K562 (cell line): Measurements from ENCODE around the gene POC1B. TPM values are rescaled to one million over a fixed set of nuclear protein-coding genes. Genes with fewer than 3 reads are reported as not detected.
A peak's percentile ranks its signal among the peaks of the same experiment; 100 is the strongest.

Experiments used
- ARID1B ChIP-seq: fragments of 450-650 bp; IDR thresholded peaks from 2 replicates; pipeline ENCODE4 v1.6.1; 2016; ENCODE audit warnings: antibody characterized with exemption, mild to moderate bottlenecking, inconsistent platforms
- GTF2A2 ChIP-seq: IDR thresholded peaks from 2 replicates; pipeline ENCODE4 v1.6.1; 2016; ENCODE audit warnings: mild to moderate bottlenecking, missing genetic modification characterization, missing compliant biosample characterization
- HSF4 ChIP-seq: fragments of 250-450 bp; sonication (Bioruptor Pico); IDR thresholded peaks from 2 replicates; pipeline ENCODE4 v2.1.2; 2022; ENCODE audit warnings: mild to moderate bottlenecking, moderate library complexity, borderline replicate concordance
- KAT2B ChIP-seq: IDR thresholded peaks from one replicate; pipeline ENCODE4 v1.6.1; 2012; ENCODE audit warnings: low read depth, mild to moderate bottlenecking, control low read depth, inconsistent platforms, low read length, moderate library complexity
- L3MBTL2 ChIP-seq: fragments of 450-650 bp; IDR thresholded peaks from 2 replicates; pipeline ENCODE4 v1.6.1; 2016; ENCODE audit warnings: mild to moderate bottlenecking, moderate library complexity
- MBD1 ChIP-seq: fragments of 250-450 bp; sonication (Bioruptor Pico); IDR thresholded peaks from 2 replicates; pipeline ENCODE4 v1.8.0; 2022; ENCODE audit warnings: inconsistent platforms
- POLR2B ChIP-seq: fragments of 450-650 bp; IDR thresholded peaks from 2 replicates; pipeline ENCODE4 v1.6.1; 2018; ENCODE audit warnings: low read depth; ENCODE audit not compliant: partially characterized antibody
- RBFOX2 ChIP-seq: fragments of 200-400 bp; formaldehyde crosslinking; IDR thresholded peaks from 2 replicates; pipeline ENCODE4 v1.6.1; 2017; ENCODE audit warnings: low read depth, mild to moderate bottlenecking, low read length, moderate library complexity
- TAF15 ChIP-seq: fragments of 200-400 bp; formaldehyde crosslinking; IDR thresholded peaks from 2 replicates; pipeline ENCODE4 v1.6.1; 2017; ENCODE audit warnings: mild to moderate bottlenecking, low read depth, low read length, moderate library complexity
- TAF9B ChIP-seq: fragments of 450-650 bp; IDR thresholded peaks from 2 replicates; pipeline ENCODE4 v1.6.1; 2018; ENCODE audit warnings: mild to moderate bottlenecking; ENCODE audit not compliant: partially characterized antibody
- TAL1 ChIP-seq: fragments of 450-650 bp; IDR thresholded peaks from 2 replicates; pipeline ENCODE4 v1.6.1; 2016; ENCODE audit warnings: mild to moderate bottlenecking
- TFAP4 ChIP-seq: sonication (generic); formaldehyde crosslinking; IDR thresholded peaks from 2 replicates; pipeline ENCODE4 v1.8.0; 2022; ENCODE audit warnings: missing genetic modification reagents, mild to moderate bottlenecking, moderate library complexity, borderline replicate concordance
- TSHZ1 ChIP-seq: fragments of 250-450 bp; sonication (Bioruptor Pico); IDR thresholded peaks from 2 replicates; pipeline ENCODE4 v1.4.0; 2020; ENCODE audit warnings: mild to moderate bottlenecking, moderate library complexity
- ZFP36 ChIP-seq: fragments of 150-350 bp; IDR thresholded peaks from 2 replicates; pipeline ENCODE4 v1.6.1; 2018; ENCODE audit warnings: low read length, low read depth; ENCODE audit not compliant: partially characterized antibody
- polyA plus RNA-seq, 8 experiments: library from polyadenylated mRNA; depleted of rRNA in 4 of 8; stranded (reverse) in 5 of 8; unstranded in 3 of 8; fragments of >200 nt; fragmentation: Nextera tagmentation in 2 of 8; fragmentation: Illumina TruSeq in 1 of 8; extraction: Ambion mirVana in 2 of 8; extraction: Trizol in 1 of 8; gene quantifications; 2 replicates each; pipeline versions ENCODE4 v1.2.1 to v1.2.3, GENCODE V29; 2011 to 2014; ENCODE audit warnings: inconsistent platforms in 1 of 8, missing spikeins in 1 of 8
- total RNA-seq, 7 experiments: library from RNA; depleted of rRNA in 6 of 7; stranded (reverse); fragments of >200 nt in 6 of 7; fragmentation: Illumina TruSeq in 2 of 7; extraction: Trizol in 2 of 7; gene quantifications; 2 replicates each; pipeline versions ENCODE4 v1.2.1 to v1.2.3, GENCODE V29; 2011 to 2021; ENCODE audit warnings: low replicate concordance in 1 of 7
- TF ChIP-seq, protein P1 (sequence below): fragments of 450-650 bp; formaldehyde crosslinking; IDR thresholded peaks from 2 replicates; pipeline ENCODE4 v1.4.0; 2022; ENCODE audit warnings: mild to moderate bottlenecking, moderate library complexity
- TF ChIP-seq, protein P2 (sequence below), 3 experiments: fragments of 200-800 bp in 1 of 3; fragments of 250-450 bp in 1 of 3; fragments of 450-650 bp in 1 of 3; sonication (Bioruptor Pico) in 1 of 3; sonication (Bioruptor generic) in 1 of 3; formaldehyde crosslinking in 1 of 3; IDR thresholded peaks; 2 replicates each; pipeline versions ENCODE4 v1.6.1 to v1.8.0; 2016 to 2022; ENCODE audit warnings: mild to moderate bottlenecking in 2 of 3, missing genetic modification characterization in 2 of 3, missing compliant biosample characterization in 1 of 3, moderate library complexity in 1 of 3

POC1B gene
- total and polyA plus RNA-seq, 9 of the 15 experiments (the other 6 are each of a cell fraction or from before 2014, with no cell fraction given), result 4.5 to 16.1 (median 10.4) TPM

GRCh38 chr12:89524541-89525304 lies 1.1 kb downstream of the POC1B start, which contains the start of gene GALNT4 (continued):
- TF ChIP-seq TAF15, result no peak
- TF ChIP-seq TAL1, result no peak
- peak; percentile 34 for TF ChIP-seq ZFP36
- no peak for TF ChIP-seq KAT2B
- TF ChIP-seq TAF9B, result peak; percentile 42
- no peak for TF ChIP-seq POLR2B
- peak; percentile 80 for TF ChIP-seq RBFOX2
- no peak for TF ChIP-seq MBD1
- 0 out of 2 replicates have a peak, but pooled peaks have one; percentile 35 for TF ChIP-seq ARID1B
- TF ChIP-seq, protein P1, sequence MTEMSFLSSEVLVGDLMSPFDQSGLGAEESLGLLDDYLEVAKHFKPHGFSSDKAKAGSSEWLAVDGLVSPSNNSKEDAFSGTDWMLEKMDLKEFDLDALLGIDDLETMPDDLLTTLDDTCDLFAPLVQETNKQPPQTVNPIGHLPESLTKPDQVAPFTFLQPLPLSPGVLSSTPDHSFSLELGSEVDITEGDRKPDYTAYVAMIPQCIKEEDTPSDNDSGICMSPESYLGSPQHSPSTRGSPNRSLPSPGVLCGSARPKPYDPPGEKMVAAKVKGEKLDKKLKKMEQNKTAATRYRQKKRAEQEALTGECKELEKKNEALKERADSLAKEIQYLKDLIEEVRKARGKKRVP (CRISPR knock-in tag), result no peak
- TF ChIP-seq GTF2A2, result no peak
- peak; percentile 42; the same call in 1 of the 2 replicates for TF ChIP-seq L3MBTL2
- TF ChIP-seq HSF4, result no peak
- TF ChIP-seq, protein P2, sequence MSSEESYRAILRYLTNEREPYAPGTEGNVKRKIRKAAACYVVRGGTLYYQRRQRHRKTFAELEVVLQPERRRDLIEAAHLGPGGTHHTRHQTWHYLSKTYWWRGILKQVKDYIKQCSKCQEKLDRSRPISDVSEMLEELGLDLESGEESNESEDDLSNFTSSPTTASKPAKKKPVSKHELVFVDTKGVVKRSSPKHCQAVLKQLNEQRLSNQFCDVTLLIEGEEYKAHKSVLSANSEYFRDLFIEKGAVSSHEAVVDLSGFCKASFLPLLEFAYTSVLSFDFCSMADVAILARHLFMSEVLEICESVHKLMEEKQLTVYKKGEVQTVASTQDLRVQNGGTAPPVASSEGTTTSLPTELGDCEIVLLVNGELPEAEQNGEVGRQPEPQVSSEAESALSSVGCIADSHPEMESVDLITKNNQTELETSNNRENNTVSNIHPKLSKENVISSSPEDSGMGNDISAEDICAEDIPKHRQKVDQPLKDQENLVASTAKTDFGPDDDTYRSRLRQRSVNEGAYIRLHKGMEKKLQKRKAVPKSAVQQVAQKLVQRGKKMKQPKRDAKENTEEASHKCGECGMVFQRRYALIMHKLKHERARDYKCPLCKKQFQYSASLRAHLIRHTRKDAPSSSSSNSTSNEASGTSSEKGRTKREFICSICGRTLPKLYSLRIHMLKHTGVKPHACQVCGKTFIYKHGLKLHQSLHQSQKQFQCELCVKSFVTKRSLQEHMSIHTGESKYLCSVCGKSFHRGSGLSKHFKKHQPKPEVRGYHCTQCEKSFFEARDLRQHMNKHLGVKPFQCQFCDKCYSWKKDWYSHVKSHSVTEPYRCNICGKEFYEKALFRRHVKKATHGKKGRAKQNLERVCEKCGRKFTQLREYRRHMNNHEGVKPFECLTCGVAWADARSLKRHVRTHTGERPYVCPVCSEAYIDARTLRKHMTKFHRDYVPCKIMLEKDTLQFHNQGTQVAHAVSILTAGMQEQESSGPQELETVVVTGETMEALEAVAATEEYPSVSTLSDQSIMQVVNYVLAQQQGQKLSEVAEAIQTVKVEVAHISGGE (CRISPR knock-in tag; IDR thresholded peaks at IDR 0.05), result no peak
- peak; percentile 34 for TF ChIP-seq TFAP4 (CRISPR knock-in tag)
- TF ChIP-seq TSHZ1 (CRISPR knock-in tag), result no peak
